C4-2B (cell line): Measurements from ENCODE around the gene IBA57.
"Not testable (repeated sequence)": the region's sequence is repeated elsewhere in the genome, so short reads cannot be mapped to it uniquely, and the experiment has no call there.

ENCODE experiments used
- ZFX ChIP-seq: fragments of 450-650 bp; IDR thresholded peaks from 2 replicates; pipeline ENCODE4 v1.6.1; 2017
- TF ChIP-seq, protein P1 (sequence below): fragments of 450-650 bp; conservative IDR thresholded peaks from 2 replicates; pipeline ENCODE4 v1.5.1; 2017; ENCODE audit warnings: mild to moderate bottlenecking

DNA sequence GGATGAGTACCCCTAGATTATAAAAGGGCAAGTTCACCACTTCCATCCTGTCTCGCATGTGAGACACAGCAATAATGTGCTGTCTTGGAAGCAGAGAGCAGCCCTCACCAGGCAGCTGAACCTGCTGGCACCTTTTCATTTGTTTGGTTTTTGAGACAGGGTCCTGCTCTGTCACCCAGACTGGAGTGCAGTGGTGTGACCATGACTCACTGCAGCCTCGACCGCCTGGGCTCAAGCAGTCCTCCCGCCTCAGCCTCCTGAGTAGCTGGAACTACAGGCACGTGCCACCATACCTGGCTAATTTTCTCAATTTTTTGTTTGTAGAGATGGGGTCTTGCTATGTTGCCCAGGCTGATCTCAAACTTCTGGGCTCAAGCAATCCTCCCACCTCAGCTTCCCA is 62.5 kb downstream of the IBA57 start:
- TF ChIP-seq, protein P1, sequence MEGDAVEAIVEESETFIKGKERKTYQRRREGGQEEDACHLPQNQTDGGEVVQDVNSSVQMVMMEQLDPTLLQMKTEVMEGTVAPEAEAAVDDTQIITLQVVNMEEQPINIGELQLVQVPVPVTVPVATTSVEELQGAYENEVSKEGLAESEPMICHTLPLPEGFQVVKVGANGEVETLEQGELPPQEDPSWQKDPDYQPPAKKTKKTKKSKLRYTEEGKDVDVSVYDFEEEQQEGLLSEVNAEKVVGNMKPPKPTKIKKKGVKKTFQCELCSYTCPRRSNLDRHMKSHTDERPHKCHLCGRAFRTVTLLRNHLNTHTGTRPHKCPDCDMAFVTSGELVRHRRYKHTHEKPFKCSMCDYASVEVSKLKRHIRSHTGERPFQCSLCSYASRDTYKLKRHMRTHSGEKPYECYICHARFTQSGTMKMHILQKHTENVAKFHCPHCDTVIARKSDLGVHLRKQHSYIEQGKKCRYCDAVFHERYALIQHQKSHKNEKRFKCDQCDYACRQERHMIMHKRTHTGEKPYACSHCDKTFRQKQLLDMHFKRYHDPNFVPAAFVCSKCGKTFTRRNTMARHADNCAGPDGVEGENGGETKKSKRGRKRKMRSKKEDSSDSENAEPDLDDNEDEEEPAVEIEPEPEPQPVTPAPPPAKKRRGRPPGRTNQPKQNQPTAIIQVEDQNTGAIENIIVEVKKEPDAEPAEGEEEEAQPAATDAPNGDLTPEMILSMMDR: not testable (repeated sequence)
- TF ChIP-seq ZFX: not testable (repeated sequence)
